Activated T-helper 2 cell treated with anti-CD3 and anti-CD28 coated beads, Interferon-gamma antibody, Interleukin-2, Interleukin-4, amounts not matched to agents 10 μg/mL and 5 μg/mL and 100 μg/mL, durations not matched to agents 14 hours and 24 hours and 36 hours (primary cell): ENCODE data around the gene SLC34A3. TPM values are rescaled to one million over a fixed set of nuclear protein-coding genes. Genes with fewer than 3 reads are reported as not detected.

Experiments
- DNase-seq: peaks from one replicate; pipeline ENCODE4 v3.0.0; 2021; ENCODE audit warnings: low spot score
- H3K27ac Mint-ChIP-seq: one replicate; pipeline ENCODE4 v1.8.0; 2021; ENCODE audit warnings: mixed read lengths
- H3K27me3 Mint-ChIP-seq: one replicate; pipeline ENCODE4 v1.8.0; 2021; ENCODE audit warnings: low read depth, mixed read lengths
- H3K36me3 Mint-ChIP-seq: one replicate; pipeline ENCODE4 v1.8.0; 2021; ENCODE audit warnings: low read depth, mixed read lengths
- H3K4me1 Mint-ChIP-seq: one replicate; pipeline ENCODE4 v1.8.0; 2021; ENCODE audit warnings: low read depth, mixed read lengths
- H3K4me3 Mint-ChIP-seq: one replicate; pipeline ENCODE4 v1.8.0; 2021; ENCODE audit warnings: low read depth, mild to moderate bottlenecking, moderate library complexity, mixed read lengths
- H3K9me3 Mint-ChIP-seq: one replicate; pipeline ENCODE4 v1.8.0; 2021; ENCODE audit warnings: mixed read lengths
- intact Hi-C: fragments of 100-400 bp; cut with micrococcal nuclease; formaldehyde crosslinking; loops from one replicate; pipeline ENCODE4 v1.15.1; 2023
- total RNA-seq: library from RNA; stranded (reverse); gene quantifications from 2 replicates; pipeline ENCODE4 v1.2.3, GENCODE V29; 2022

SLC34A3 gene
- total RNA-seq, 1 donor from 2014 or later, result not detected

- intact Hi-C loops, result no loop called here
- Mint-ChIP-seq H3K4me3 (peak overlapping the region; percentile 8), H3K27me3 (no peaks in the 10 kb centered on the region), H3K27ac (no peak overlapping the region), H3K36me3 (peaks cover 10% of the 10 kb centered on the region), H3K9me3 (no peaks in the 10 kb centered on the region), H3K4me1 (peaks cover 8% of the 10 kb centered on the region)
- no peak for DNase-seq
Measured at GRCh38 chr9:137279741-137280473, 49.2 kb downstream of the SLC34A3 start.

GRCh38 chr9:137280474-137281344 is 50.0 kb downstream of the SLC34A3 start:
- Mint-ChIP-seq H3K36me3 (peaks cover 10% of the 10 kb centered on the region), H3K27me3 (no peaks in the 10 kb centered on the region), H3K4me3 (no peak overlapping the region), H3K9me3 (no peaks in the 10 kb centered on the region), H3K27ac (no peak overlapping the region), H3K4me1 (peaks cover 8% of the 10 kb centered on the region)
- no peak for DNase-seq
- intact Hi-C loops, result no loop called here

- intact Hi-C loops, result no loop called here
- DNase-seq, result no peak
Measured at GRCh38 chr9:137281345-137282116, 50.8 kb downstream of the SLC34A3 start.

More at GRCh38 chr9:137281345-137282116, 50.8 kb downstream of the SLC34A3 start:
- no peak overlapping the region for H3K27ac Mint-ChIP-seq
- no peaks in the 10 kb centered on the region for H3K9me3 Mint-ChIP-seq
- no peaks in the 10 kb centered on the region for H3K27me3 Mint-ChIP-seq
- no peak overlapping the region for H3K4me3 Mint-ChIP-seq
- peaks cover 8% of the 10 kb centered on the region for H3K4me1 Mint-ChIP-seq
- H3K36me3 Mint-ChIP-seq, result peaks cover 10% of the 10 kb centered on the region

Other genes with a start within 250 kb of the SLC34A3 start
- not detected in 2 replicates for gene LCNL1, start 247.9 kb upstream of the SLC34A3 start, total RNA-seq
- gene PAXX, start 238.5 kb upstream of the SLC34A3 start, total RNA-seq, result 60.5 and 72.6 TPM in 2 replicates
- not detected in 2 replicates for gene CLIC3, start 234.3 kb upstream of the SLC34A3 start, total RNA-seq
- 27.4 and 31.4 TPM in 2 replicates for gene ABCA2, start 202.7 kb upstream of the SLC34A3 start, total RNA-seq
- 0.21 TPM in 1 of 2 replicates, not detected in the other for gene FUT7, start 198.8 kb upstream of the SLC34A3 start, total RNA-seq
- gene NPDC1, start 184.7 kb upstream of the SLC34A3 start, total RNA-seq, result 32.7 and 36.0 TPM in 2 replicates
- not detected in 2 replicates for gene ENTPD2, start 176.8 kb upstream of the SLC34A3 start, total RNA-seq
- gene SAPCD2, start 160.3 kb upstream of the SLC34A3 start, total RNA-seq, result 26.5 and 27.1 TPM in 2 replicates
- gene UAP1L1, start 153.4 kb upstream of the SLC34A3 start, total RNA-seq, result 20.0 and 22.3 TPM in 2 replicates
- gene MAN1B1, start 143.9 kb upstream of the SLC34A3 start, total RNA-seq, result 47.5 and 52.2 TPM in 2 replicates
- gene DPP7, start 116.2 kb upstream of the SLC34A3 start, total RNA-seq, result 318 and 321 TPM in 2 replicates
- 0.07 TPM in 1 of 2 replicates, not detected in the other for gene GRIN1, start 91.7 kb upstream of the SLC34A3 start, total RNA-seq
- gene LRRC26, start 60.9 kb upstream of the SLC34A3 start, total RNA-seq, result 0.21 and 0.34 TPM in 2 replicates
- gene TMEM210, start 58.8 kb upstream of the SLC34A3 start, total RNA-seq, result not detected in 2 replicates
- 52.3 and 58.5 TPM in 2 replicates for gene ANAPC2, start 42.3 kb upstream of the SLC34A3 start, total RNA-seq
- gene SSNA1, start 42.2 kb upstream of the SLC34A3 start, total RNA-seq, result 91.6 and 91.8 TPM in 2 replicates
- 16.4 and 18.2 TPM in 2 replicates for gene TPRN, start 30.2 kb upstream of the SLC34A3 start, total RNA-seq
- gene TMEM203, start 25.3 kb upstream of the SLC34A3 start, total RNA-seq, result 34.9 and 35.0 TPM in 2 replicates
- gene NDOR1, start 25.2 kb upstream of the SLC34A3 start, total RNA-seq, result 38.2 and 40.2 TPM in 2 replicates
- 9.5 and 10.1 TPM in 2 replicates for gene RNF208, start 8.7 kb upstream of the SLC34A3 start, total RNA-seq
- gene CYSRT1, start 5.7 kb upstream of the SLC34A3 start, total RNA-seq, result 0.41 and 0.50 TPM in 2 replicates
- gene RNF224, start 3.4 kb upstream of the SLC34A3 start, total RNA-seq, result not detected in 2 replicates
- 357 and 361 TPM in 2 replicates for gene TUBB4B, start 10.4 kb downstream of the SLC34A3 start, total RNA-seq
- gene STPG3, start 20.4 kb downstream of the SLC34A3 start, total RNA-seq, result 0.48 TPM in 2 replicates
- gene NELFB, start 24.4 kb downstream of the SLC34A3 start, total RNA-seq, result 71.4 and 72.6 TPM in 2 replicates
- gene TOR4A, start 46.8 kb downstream of the SLC34A3 start, total RNA-seq, result 17.2 and 17.5 TPM in 2 replicates
- 9.3 and 11.2 TPM in 2 replicates for gene NRARP, start 71.4 kb downstream of the SLC34A3 start, total RNA-seq
- 6.8 and 8.0 TPM in 2 replicates for gene EXD3, start 192.3 kb downstream of the SLC34A3 start, total RNA-seq
- 0.39 and 0.46 TPM in 2 replicates for gene NOXA1, start 192.5 kb downstream of the SLC34A3 start, total RNA-seq
- gene ENTPD8, start 210.5 kb downstream of the SLC34A3 start, total RNA-seq, result not detected in 2 replicates
- gene NSMF, start 228.4 kb downstream of the SLC34A3 start, total RNA-seq, result 56.1 and 57.6 TPM in 2 replicates